Endothelial cell (in vitro differentiated cells): ENCODE results near the gene SAMM50. TPM values are rescaled to one million over a fixed set of nuclear protein-coding genes. Genes with fewer than 3 reads are reported as not detected.

ENCODE experiments used
- DNase-seq: peaks from one replicate; pipeline ENCODE4 v3.0.0; 2021; ENCODE audit warnings: low spot score
- H3K27ac Mint-ChIP-seq: one replicate; pipeline ENCODE4 v1.8.0; 2021; ENCODE audit warnings: mixed read lengths, inconsistent platforms; ENCODE audit not compliant: unreplicated experiment
- H3K27me3 Mint-ChIP-seq: one replicate; pipeline ENCODE4 v1.8.0; 2021; ENCODE audit warnings: mild to moderate bottlenecking, moderate library complexity, mixed read lengths, inconsistent platforms; ENCODE audit not compliant: unreplicated experiment
- H3K36me3 Mint-ChIP-seq: one replicate; pipeline ENCODE4 v1.8.0; 2021; ENCODE audit warnings: mild to moderate bottlenecking, low read depth, mixed read lengths, inconsistent platforms; ENCODE audit not compliant: unreplicated experiment
- H3K4me1 Mint-ChIP-seq: one replicate; pipeline ENCODE4 v1.8.0; 2021; ENCODE audit warnings: mild to moderate bottlenecking, mixed read lengths, inconsistent platforms; ENCODE audit not compliant: unreplicated experiment
- H3K4me3 Mint-ChIP-seq: one replicate; pipeline ENCODE4 v1.8.0; 2021; ENCODE audit warnings: mild to moderate bottlenecking, mixed read lengths, inconsistent platforms; ENCODE audit not compliant: unreplicated experiment
- H3K9me3 Mint-ChIP-seq: one replicate; pipeline ENCODE4 v1.8.0; 2021; ENCODE audit warnings: mixed read lengths, inconsistent platforms; ENCODE audit not compliant: unreplicated experiment
- total RNA-seq: library from RNA; stranded (reverse); fragmentation: NEBNext Ultra II Directional; extraction: Animal tissue kit (Norgen Biotek cat#: 25700); gene quantifications from one replicate; pipeline ENCODE4 v1.2.1, GENCODE V29; 2021; ENCODE audit not compliant: unreplicated experiment
- TF ChIP-seq, protein P1 (sequence below): fragments of 200-600 bp; sonication (generic); IDR thresholded peaks from one replicate; pipeline ENCODE4 v1.5.0; 2021; ENCODE audit warnings: antibody characterized with exemption; ENCODE audit not compliant: unreplicated experiment

The SAMM50 gene
- total RNA-seq, 1 donor from 2014 or later: 81.6 TPM

DNA sequence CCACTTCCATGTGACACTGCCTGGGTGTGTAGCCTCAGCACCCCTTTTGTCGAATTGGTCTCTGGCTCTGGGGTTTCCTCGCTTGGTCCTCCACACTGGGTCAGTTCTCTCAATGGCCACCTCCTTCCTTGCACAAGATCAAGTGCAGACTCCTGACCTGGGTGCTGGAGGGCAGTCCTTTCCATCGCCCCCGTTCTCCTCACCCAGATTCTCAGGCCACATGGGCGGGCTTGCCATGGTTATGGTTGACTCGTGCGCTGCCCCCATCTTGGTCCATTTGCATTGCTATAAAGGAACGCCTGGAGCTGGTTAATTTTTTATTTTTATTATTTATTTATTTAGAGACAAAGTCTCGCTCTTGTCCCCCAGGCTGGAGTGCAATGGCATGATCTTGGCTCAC, 63.4 kb downstream of the SAMM50 start:
- H3K27ac Mint-ChIP-seq: no peak overlapping the region
- no peaks in the 10 kb centered on the region for H3K9me3 Mint-ChIP-seq
- peaks cover 17% of the 10 kb centered on the region for H3K4me1 Mint-ChIP-seq
- peaks cover 3% of the 10 kb centered on the region for H3K27me3 Mint-ChIP-seq
- no peak overlapping the region for H3K4me3 Mint-ChIP-seq
- no peak for DNase-seq
- TF ChIP-seq, protein P1, sequence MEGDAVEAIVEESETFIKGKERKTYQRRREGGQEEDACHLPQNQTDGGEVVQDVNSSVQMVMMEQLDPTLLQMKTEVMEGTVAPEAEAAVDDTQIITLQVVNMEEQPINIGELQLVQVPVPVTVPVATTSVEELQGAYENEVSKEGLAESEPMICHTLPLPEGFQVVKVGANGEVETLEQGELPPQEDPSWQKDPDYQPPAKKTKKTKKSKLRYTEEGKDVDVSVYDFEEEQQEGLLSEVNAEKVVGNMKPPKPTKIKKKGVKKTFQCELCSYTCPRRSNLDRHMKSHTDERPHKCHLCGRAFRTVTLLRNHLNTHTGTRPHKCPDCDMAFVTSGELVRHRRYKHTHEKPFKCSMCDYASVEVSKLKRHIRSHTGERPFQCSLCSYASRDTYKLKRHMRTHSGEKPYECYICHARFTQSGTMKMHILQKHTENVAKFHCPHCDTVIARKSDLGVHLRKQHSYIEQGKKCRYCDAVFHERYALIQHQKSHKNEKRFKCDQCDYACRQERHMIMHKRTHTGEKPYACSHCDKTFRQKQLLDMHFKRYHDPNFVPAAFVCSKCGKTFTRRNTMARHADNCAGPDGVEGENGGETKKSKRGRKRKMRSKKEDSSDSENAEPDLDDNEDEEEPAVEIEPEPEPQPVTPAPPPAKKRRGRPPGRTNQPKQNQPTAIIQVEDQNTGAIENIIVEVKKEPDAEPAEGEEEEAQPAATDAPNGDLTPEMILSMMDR: no peak
- no peaks in the 10 kb centered on the region for H3K36me3 Mint-ChIP-seq

DNA sequence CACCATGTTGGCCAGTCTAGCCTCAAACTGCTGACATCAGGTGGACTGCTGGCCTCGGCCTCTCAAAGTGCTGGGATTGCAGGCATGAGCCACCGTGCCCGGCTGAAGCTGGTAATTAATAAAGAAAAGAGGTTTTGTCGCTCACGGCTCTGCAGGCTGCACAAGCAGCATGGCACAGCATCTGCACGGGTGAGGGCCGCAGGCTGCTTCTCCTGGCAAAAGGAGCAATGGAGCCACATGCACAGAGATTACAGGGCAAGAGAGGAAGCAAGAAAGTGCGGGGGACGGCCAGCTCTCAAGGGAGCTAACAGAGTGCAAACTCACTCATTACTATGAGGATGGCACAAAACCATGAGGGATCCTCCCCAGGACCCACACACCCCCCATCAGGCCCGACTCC, 64.2 kb downstream of the SAMM50 start:
- Mint-ChIP-seq H3K4me1 (peaks cover 15% of the 10 kb centered on the region), H3K27ac (no peak overlapping the region), H3K27me3 (peaks cover 3% of the 10 kb centered on the region), H3K9me3 (no peaks in the 10 kb centered on the region), H3K36me3 (no peaks in the 10 kb centered on the region), H3K4me3 (no peak overlapping the region)
- TF ChIP-seq, protein P1: no peak
- no peak for DNase-seq

DNA sequence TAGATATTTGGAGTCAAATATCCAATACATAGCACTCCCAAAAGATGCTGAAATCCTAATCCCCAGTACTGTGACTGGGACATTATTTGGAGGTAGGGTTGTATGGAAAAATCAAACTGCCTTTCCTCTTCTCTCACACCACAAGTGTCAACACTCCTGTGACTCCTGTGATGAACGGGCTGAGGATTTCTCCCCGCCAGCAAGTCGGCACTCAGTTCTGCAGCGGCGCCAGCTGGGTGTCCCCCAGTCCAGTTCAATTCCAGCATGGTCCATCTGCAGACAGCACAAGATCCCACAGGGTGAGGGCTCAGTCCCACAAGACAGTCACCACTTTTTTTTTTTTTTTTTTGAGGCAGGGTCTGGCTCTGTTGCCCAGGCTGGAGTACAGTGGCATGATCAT, 64.6 kb downstream of the SAMM50 start:
- H3K9me3 Mint-ChIP-seq: no peaks in the 10 kb centered on the region
- peaks cover 3% of the 10 kb centered on the region for H3K27me3 Mint-ChIP-seq
- peaks cover 11% of the 10 kb centered on the region for H3K4me1 Mint-ChIP-seq
- no peak overlapping the region for H3K4me3 Mint-ChIP-seq
- no peaks in the 10 kb centered on the region for H3K36me3 Mint-ChIP-seq
- no peak for DNase-seq
- TF ChIP-seq, protein P1: no peak
- no peak overlapping the region for H3K27ac Mint-ChIP-seq

DNA sequence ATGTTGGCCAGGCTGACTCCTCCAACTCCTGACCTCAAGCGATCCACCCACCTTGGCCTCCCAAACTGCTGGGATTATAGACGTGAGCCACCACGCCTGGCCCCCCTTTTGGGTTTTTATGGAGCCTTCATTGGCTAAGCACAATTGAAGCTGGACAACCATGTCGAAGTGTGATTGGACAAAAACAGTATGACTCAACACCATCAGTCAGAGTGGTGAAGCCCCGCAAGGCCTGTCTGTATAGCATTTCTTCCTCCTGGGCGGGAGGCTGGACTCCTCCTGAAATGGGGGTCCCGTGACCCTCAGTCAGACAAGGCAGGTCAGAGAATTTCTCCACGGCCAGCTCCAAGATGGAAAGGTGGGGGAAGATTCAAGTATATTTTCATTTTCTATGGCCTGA, 65.7 kb downstream of the SAMM50 start:
- H3K4me3 Mint-ChIP-seq: no peak overlapping the region

More for the DNA sequence above, 65.7 kb downstream of the SAMM50 start:
- Mint-ChIP-seq H3K4me1 (peaks cover 19% of the 10 kb centered on the region), H3K36me3 (no peaks in the 10 kb centered on the region), H3K9me3 (no peaks in the 10 kb centered on the region), H3K27ac (no peak overlapping the region), H3K27me3 (peaks cover 5% of the 10 kb centered on the region)
- DNase-seq: no peak
- TF ChIP-seq, protein P1: no peak
